Peyer's patch (tissue), 4 donors: Measurements from ENCODE around the gene ZNRF1. TPM values are rescaled to one million over a fixed set of nuclear protein-coding genes. Genes with fewer than 3 reads are reported as not detected.

Experiments used
- DNase-seq, 3 donors: peaks; one replicate each; pipeline ENCODE4 v3.0.0-alpha.2; 2017 to 2019
- H3K27ac ChIP-seq, 4 donors: fragments of 200-600 bp; sonication (generic); one replicate each; pipeline ENCODE4 v1.5.1; 2016 to 2019
- H3K27me3 ChIP-seq, 2 donors: fragments of 200-600 bp; sonication (generic); one replicate each; pipeline ENCODE4 v1.5.1; 2019
- H3K36me3 ChIP-seq, 3 donors: fragments of 200-600 bp; sonication (generic); one replicate each; pipeline ENCODE4 v1.5.1; 2016 to 2019
- H3K4me1 ChIP-seq, 4 donors: fragments of 200-600 bp; sonication (generic); one replicate each; pipeline ENCODE4 v1.5.1; 2016 to 2019
- H3K4me3 ChIP-seq, 4 donors: fragments of 200-600 bp; sonication (generic); 1 replicate in 3 of 4; 2 replicates in 1 of 4; pipeline ENCODE4 v1.5.1; 2016 to 2019; ENCODE audit warnings: mild to moderate bottlenecking in 1 of 4
- H3K9me3 ChIP-seq, 4 donors: fragments of 200-600 bp; sonication (generic); one replicate each; pipeline ENCODE4 v1.5.1; 2016 to 2019; ENCODE audit warnings: mild to moderate bottlenecking in 1 of 4
- CTCF ChIP-seq, 6 experiments: fragments of 450-650 bp in 4 of 6; fragments of 200-600 bp in 2 of 6; sonication (generic) in 1 of 6; IDR thresholded peaks; one replicate each; pipeline ENCODE4 v1.5.1; 2017 to 2019; ENCODE audit warnings: antibody characterized with exemption in 6 of 6, mild to moderate bottlenecking in 3 of 6, moderate library complexity in 1 of 6
- POLR2A ChIP-seq, 2 donors: fragments of 450-650 bp; IDR thresholded peaks; one replicate each; pipeline ENCODE4 v1.5.1; 2017; ENCODE audit warnings: antibody characterized with exemption in 2 of 2, mild to moderate bottlenecking in 2 of 2, moderate library complexity in 2 of 2
- total RNA-seq, 4 donors: library from RNA; depleted of rRNA; stranded (reverse); fragments of >200 nt; gene quantifications; one replicate each; pipeline ENCODE4 v1.1.0, GENCODE V29; 2016

The ZNRF1 gene
- total RNA-seq, 4 donors from 2014 or later: 10.7 to 32.7 (median 16.4) TPM

- DNase-seq: no peak
- no peaks in the 10 kb centered on the region for H3K36me3 ChIP-seq
- H3K9me3 ChIP-seq: no peaks in the 10 kb centered on the region
- H3K27me3 ChIP-seq: no peaks in the 10 kb centered on the region
- no peak overlapping the region for H3K4me3 ChIP-seq
- no peak overlapping the region for H3K27ac ChIP-seq
- peaks cover 0 to 6% (median 0%) of the 10 kb centered on the region in 4 donors for H3K4me1 ChIP-seq
- no peak for TF ChIP-seq CTCF (IDR thresholded peaks at IDR 0.05)
- no peak for TF ChIP-seq POLR2A (IDR thresholded peaks at IDR 0.05)
These were observed 28.9 kb downstream of the ZNRF1 start for GRCh38 chr16:75027520-75028300.

- H3K36me3 ChIP-seq: no peaks in the 10 kb centered on the region
- no peaks in the 10 kb centered on the region for H3K27me3 ChIP-seq
- TF ChIP-seq CTCF (IDR thresholded peaks at IDR 0.05): no peak
- TF ChIP-seq POLR2A (IDR thresholded peaks at IDR 0.05): no peak
- no peak overlapping the region for H3K4me3 ChIP-seq
- no peak for DNase-seq
- peaks cover 0 to 6% (median 0%) of the 10 kb centered on the region in 4 donors for H3K4me1 ChIP-seq
- no peak overlapping the region for H3K27ac ChIP-seq
- no peaks in the 10 kb centered on the region for H3K9me3 ChIP-seq
These were observed 29.8 kb downstream of the ZNRF1 start for GRCh38 chr16:75028544-75029135.

- DNase-seq: no peak
- Histone ChIP-seq H3K27ac (no peak overlapping the region), H3K9me3 (no peaks in the 10 kb centered on the region), H3K36me3 (no peaks in the 10 kb centered on the region), H3K4me3 (no peak overlapping the region), H3K4me1 (peaks cover 0 to 2% (median 0%) of the 10 kb centered on the region in 4 donors), H3K27me3 (no peaks in the 10 kb centered on the region)
- TF ChIP-seq CTCF (IDR thresholded peaks at IDR 0.05): no peak
- no peak for TF ChIP-seq POLR2A (IDR thresholded peaks at IDR 0.05)
These were observed 31.0 kb downstream of the ZNRF1 start for GRCh38 chr16:75029854-75030253.

- Histone ChIP-seq H3K36me3 (no peaks in the 10 kb centered on the region), H3K27me3 (no peaks in the 10 kb centered on the region), H3K27ac (no peak overlapping the region), H3K4me3 (no peak overlapping the region), H3K4me1 (no peaks in the 10 kb centered on the region), H3K9me3 (no peaks in the 10 kb centered on the region)
- TF ChIP-seq POLR2A (IDR thresholded peaks at IDR 0.05): no peak
- TF ChIP-seq CTCF (IDR thresholded peaks at IDR 0.05): no peak
- no peak for DNase-seq
These were observed 33.8 kb downstream of the ZNRF1 start for GRCh38 chr16:75032655-75033054.

GRCh38 chr16:75035410-75035968 lies 36.7 kb downstream of the ZNRF1 start:
- no peaks in the 10 kb centered on the region for H3K4me1 ChIP-seq
- DNase-seq: no peak
- TF ChIP-seq CTCF (IDR thresholded peaks at IDR 0.05) (no peak), POLR2A (IDR thresholded peaks at IDR 0.05) (no peak)

More at GRCh38 chr16:75035410-75035968, 36.7 kb downstream of the ZNRF1 start:
- no peak overlapping the region for H3K4me3 ChIP-seq
- no peak overlapping the region for H3K27ac ChIP-seq
- H3K27me3 ChIP-seq: no peaks in the 10 kb centered on the region
- no peaks in the 10 kb centered on the region for H3K9me3 ChIP-seq
- H3K36me3 ChIP-seq: no peaks in the 10 kb centered on the region
